K562 (cell line): ENCODE measurements around the gene RTF1. TPM values are rescaled to one million over a fixed set of nuclear protein-coding genes. Genes with fewer than 3 reads are reported as not detected.

Experiments
- CBFB ChIP-seq: sonication (generic); formaldehyde crosslinking; IDR thresholded peaks from 2 replicates; pipeline ENCODE4 v1.4.0; 2020; ENCODE audit warnings: mild to moderate bottlenecking, missing genetic modification reagents
- CHCHD3 ChIP-seq: fragments of 250-450 bp; sonication (Bioruptor Pico); IDR thresholded peaks from 2 replicates; pipeline ENCODE4 v2.1.2; 2022; ENCODE audit warnings: mild to moderate bottlenecking
- DNMT1 ChIP-seq: fragments of 450-650 bp; IDR thresholded peaks from 2 replicates; pipeline ENCODE4 v1.6.1; 2016; ENCODE audit warnings: antibody characterized with exemption, mild to moderate bottlenecking
- FOS ChIP-seq: IDR thresholded peaks from 3 replicates; pipeline ENCODE4 v1.6.1; 2011; ENCODE audit not compliant: insufficient read length; ENCODE audit errors: extremely low read depth
- FOXM1 ChIP-seq, 2 experiments: fragments of 450-650 bp in 1 of 2; sonication (generic) in 1 of 2; formaldehyde crosslinking in 1 of 2; IDR thresholded peaks; 2 replicates each; pipeline versions ENCODE4 v1.6.1 to v1.9.0; 2017 to 2022; ENCODE audit warnings: low read depth in 2 of 2, mild to moderate bottlenecking in 2 of 2, missing genetic modification reagents in 1 of 2, moderate library complexity in 1 of 2
- HNRNPH1 ChIP-seq: fragments of 200-400 bp; formaldehyde crosslinking; optimal IDR thresholded peaks from 2 replicates; pipeline ENCODE3; 2017; ENCODE audit warnings: low read depth, mild to moderate bottlenecking, low read length, moderate library complexity
- KDM5B ChIP-seq: fragments of 200-600 bp; sonication (generic); IDR thresholded peaks from 2 replicates; pipeline ENCODE4 v1.6.1; 2012; ENCODE audit warnings: low read depth, mild to moderate bottlenecking, moderate library complexity, low read length, control low read depth, inconsistent platforms; ENCODE audit not compliant: insufficient replicate concordance
- MCM7 ChIP-seq, 2 experiments: fragments of 450-650 bp; IDR thresholded peaks; 2 replicates each; pipeline ENCODE4 v1.6.1; 2016 to 2018
- MED1 ChIP-seq: sonication (generic); formaldehyde crosslinking; IDR thresholded peaks from 2 replicates; pipeline ENCODE4 v1.8.1; 2023; ENCODE audit warnings: missing genetic modification reagents, borderline replicate concordance
- MIER1 ChIP-seq: fragments of 450-650 bp; IDR thresholded peaks from 2 replicates; pipeline ENCODE4 v1.6.1; 2016; ENCODE audit warnings: antibody characterized with exemption, mild to moderate bottlenecking, low read depth
- MYC ChIP-seq, 2 experiments: fragments of 250-450 bp in 1 of 2; sonication (Bioruptor Pico) in 1 of 2; IDR thresholded peaks; 2 replicates each; pipeline versions ENCODE4 v1.5.1 to v1.6.1; 2012 to 2021; ENCODE audit warnings: low read depth in 2 of 2, borderline replicate concordance in 1 of 2, improper control_type of control experiment in 1 of 2, low read length in 1 of 2, mild to moderate bottlenecking in 1 of 2, moderate library complexity in 1 of 2
- PRMT5 ChIP-seq: sonication (generic); formaldehyde crosslinking; IDR thresholded peaks from 2 replicates; pipeline ENCODE4 v1.5.0; 2020; ENCODE audit warnings: missing genetic modification reagents
- RBM14 ChIP-seq: fragments of 200-400 bp; formaldehyde crosslinking; IDR thresholded peaks from 2 replicates; pipeline ENCODE4 v1.6.1; 2018; ENCODE audit warnings: low read depth, mild to moderate bottlenecking, low read length, moderate library complexity, borderline replicate concordance; ENCODE audit not compliant: insufficient read depth
- RFX5 ChIP-seq: IDR thresholded peaks from 2 replicates; pipeline ENCODE4 v1.6.1; 2011; ENCODE audit warnings: low read depth, mild to moderate bottlenecking, improper control_type of control experiment, low read length
- RHOXF2B ChIP-seq: fragments of 250-450 bp; sonication (Bioruptor Pico); conservative IDR thresholded peaks from 2 replicates; pipeline ENCODE4 v1.5.1; 2021
- SREBF2 ChIP-seq: sonication (generic); formaldehyde crosslinking; IDR thresholded peaks from 2 replicates; pipeline ENCODE4 v1.4.0; 2020; ENCODE audit warnings: mild to moderate bottlenecking, missing genetic modification reagents
- ZNF263 ChIP-seq: sonication (generic); formaldehyde crosslinking; IDR thresholded peaks from 2 replicates; pipeline ENCODE4 v1.8.0; 2022; ENCODE audit warnings: mild to moderate bottlenecking, missing genetic modification reagents, borderline replicate concordance
- ZNF408 ChIP-seq: fragments of 250-450 bp; sonication (Bioruptor Pico); IDR thresholded peaks from 2 replicates; pipeline ENCODE4 v1.4.0; 2020; ENCODE audit warnings: low read depth, mild to moderate bottlenecking, moderate library complexity
- polyA plus RNA-seq, 8 experiments: library from polyadenylated mRNA; depleted of rRNA in 4 of 8; stranded (reverse) in 5 of 8; unstranded in 3 of 8; fragments of >200 nt; fragmentation: Nextera tagmentation in 2 of 8; fragmentation: Illumina TruSeq in 1 of 8; extraction: Ambion mirVana in 2 of 8; extraction: Trizol in 1 of 8; gene quantifications; 2 replicates each; pipeline versions ENCODE4 v1.2.1 to v1.2.3, GENCODE V29; 2011 to 2014; ENCODE audit warnings: inconsistent platforms in 1 of 8, missing spikeins in 1 of 8
- total RNA-seq, 7 experiments: library from RNA; depleted of rRNA in 6 of 7; stranded (reverse); fragments of >200 nt in 6 of 7; fragmentation: Illumina TruSeq in 2 of 7; extraction: Trizol in 2 of 7; gene quantifications; 2 replicates each; pipeline versions ENCODE4 v1.2.1 to v1.2.3, GENCODE V29; 2011 to 2021; ENCODE audit warnings: low replicate concordance in 1 of 7
- TF ChIP-seq, protein P1 (sequence below): fragments of 250-450 bp; sonication (Bioruptor Pico); IDR thresholded peaks from 2 replicates; pipeline ENCODE4 v1.4.0; 2020; ENCODE audit warnings: borderline replicate concordance
- TF ChIP-seq, protein P2 (sequence below), 2 experiments: fragments of 200-800 bp in 1 of 2; sonication (Bioruptor generic) in 1 of 2; sonication (generic) in 1 of 2; formaldehyde crosslinking in 1 of 2; IDR thresholded peaks in 1 of 2; conservative IDR thresholded peaks in 1 of 2; 2 replicates each; pipeline versions ENCODE4 v1.5.0 to v1.6.1; 2016 to 2020; ENCODE audit warnings: missing compliant biosample characterization in 1 of 2, missing genetic modification characterization in 1 of 2, missing genetic modification reagents in 1 of 2
- TF ChIP-seq, protein P3 (sequence below): fragments of 250-450 bp; sonication (Bioruptor Pico); IDR thresholded peaks from 2 replicates; pipeline ENCODE4 v1.4.0; 2020; ENCODE audit warnings: mild to moderate bottlenecking, moderate library complexity
- TF ChIP-seq, protein P4 (sequence below): sonication (generic); formaldehyde crosslinking; IDR thresholded peaks from 2 replicates; pipeline ENCODE4 v1.8.1; 2023; ENCODE audit warnings: mild to moderate bottlenecking, missing genetic modification reagents

The RTF1 gene
- total and polyA plus RNA-seq, 9 of the 15 experiments (the other 6 are each of a cell fraction or from before 2014, with no cell fraction given), result 7.6 to 69.5 (median 31.5) TPM

DNA sequence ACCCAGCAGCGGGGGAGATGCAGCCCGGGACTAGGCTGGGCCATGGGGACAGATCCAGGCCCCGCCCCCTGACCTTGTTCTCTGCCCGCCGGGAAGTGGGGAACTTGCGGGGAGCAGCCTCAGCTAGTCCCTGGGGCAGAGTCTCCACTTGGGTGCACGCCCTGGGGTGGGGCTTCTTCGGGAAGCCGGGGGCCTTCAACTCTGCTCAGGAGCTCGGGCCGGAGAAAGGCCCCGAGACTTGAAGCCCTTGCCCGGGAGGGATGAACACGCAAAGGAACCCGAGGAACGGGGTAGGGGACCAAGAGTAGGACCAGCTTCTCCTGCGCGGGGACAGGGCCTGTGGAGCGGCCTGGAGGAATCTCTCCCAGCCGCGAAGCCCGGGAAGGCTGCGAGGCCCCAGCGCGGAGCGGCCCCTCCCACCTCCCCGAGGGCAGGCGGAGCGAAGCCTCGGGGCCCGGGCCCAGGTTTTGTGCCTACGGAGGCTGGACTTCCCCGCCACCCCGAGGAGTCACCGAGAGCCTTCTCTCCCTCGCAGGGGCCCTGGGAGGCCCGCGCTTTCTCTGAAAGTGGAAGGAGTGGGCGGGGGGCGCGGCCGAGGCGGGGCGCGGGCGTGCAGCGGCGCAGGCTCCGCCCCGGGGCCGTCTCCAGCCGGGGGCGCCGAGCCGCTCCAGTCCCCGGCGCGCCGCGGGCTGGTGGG is 76.5 kb downstream of the RTF1 start, which contains the start of gene ITPKA (continued):
- TF ChIP-seq, protein P1, sequence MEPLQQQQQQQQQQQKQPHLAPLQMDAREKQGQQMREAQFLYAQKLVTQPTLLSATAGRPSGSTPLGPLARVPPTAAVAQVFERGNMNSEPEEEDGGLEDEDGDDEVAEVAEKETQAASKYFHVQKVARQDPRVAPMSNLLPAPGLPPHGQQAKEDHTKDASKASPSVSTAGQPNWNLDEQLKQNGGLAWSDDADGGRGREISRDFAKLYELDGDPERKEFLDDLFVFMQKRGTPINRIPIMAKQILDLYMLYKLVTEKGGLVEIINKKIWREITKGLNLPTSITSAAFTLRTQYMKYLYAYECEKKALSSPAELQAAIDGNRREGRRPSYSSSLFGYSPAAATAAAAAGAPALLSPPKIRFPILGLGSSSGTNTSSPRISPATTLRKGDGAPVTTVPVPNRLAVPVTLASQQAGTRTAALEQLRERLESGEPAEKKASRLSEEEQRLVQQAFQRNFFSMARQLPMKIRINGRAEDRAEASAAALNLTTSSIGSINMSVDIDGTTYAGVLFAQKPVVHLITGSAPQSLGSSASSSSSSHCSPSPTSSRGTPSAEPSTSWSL, result no peak
- TF ChIP-seq CBFB (CRISPR knock-in tag) (no peak), ZNF263 (no peak; the same call in 1 of the 2 replicates), RFX5 (no peak), CHCHD3 (CRISPR knock-in tag) (no peak), PRMT5 (CRISPR knock-in tag) (no peak), RHOXF2B (CRISPR knock-in tag) (no peak), KDM5B (peak; percentile 61), MIER1 (no peak), FOS (no peak), ZNF408 (CRISPR knock-in tag) (no peak), DNMT1 (no peak), FOXM1 (IDR thresholded peaks at IDR 0.05; ENCODE audit: low read depth) (no peak), FOXM1 (CRISPR knock-in tag; IDR thresholded peaks at IDR 0.05; ENCODE audit: low read depth) (peak; percentile 52; the same call in 1 of the 2 replicates), MYC (IDR thresholded peaks at IDR 0.05; ENCODE audit: low read depth, low read length) (no peak; the same call in none of the 2 replicates), MYC (CRISPR knock-in tag; IDR thresholded peaks at IDR 0.05; ENCODE audit: borderline replicate concordance, low read depth) (no peak), HNRNPH1 (no peak), MCM7 (IDR thresholded peaks at IDR 0.05) (no peak), RBM14 (no peak), SREBF2 (no peak), MED1 (CRISPR knock-in tag) (no peak)
- TF ChIP-seq, protein P2, sequence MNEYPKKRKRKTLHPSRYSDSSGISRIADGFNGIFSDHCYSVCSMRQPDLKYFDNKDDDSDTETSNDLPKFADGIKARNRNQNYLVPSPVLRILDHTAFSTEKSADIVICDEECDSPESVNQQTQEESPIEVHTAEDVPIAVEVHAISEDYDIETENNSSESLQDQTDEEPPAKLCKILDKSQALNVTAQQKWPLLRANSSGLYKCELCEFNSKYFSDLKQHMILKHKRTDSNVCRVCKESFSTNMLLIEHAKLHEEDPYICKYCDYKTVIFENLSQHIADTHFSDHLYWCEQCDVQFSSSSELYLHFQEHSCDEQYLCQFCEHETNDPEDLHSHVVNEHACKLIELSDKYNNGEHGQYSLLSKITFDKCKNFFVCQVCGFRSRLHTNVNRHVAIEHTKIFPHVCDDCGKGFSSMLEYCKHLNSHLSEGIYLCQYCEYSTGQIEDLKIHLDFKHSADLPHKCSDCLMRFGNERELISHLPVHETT (CRISPR knock-in tag; conservative IDR thresholded peaks at IDR 0.05 in 1 of 2, IDR thresholded peaks at IDR 0.05 in 1 of 2), result no peak
- TF ChIP-seq, protein P3, sequence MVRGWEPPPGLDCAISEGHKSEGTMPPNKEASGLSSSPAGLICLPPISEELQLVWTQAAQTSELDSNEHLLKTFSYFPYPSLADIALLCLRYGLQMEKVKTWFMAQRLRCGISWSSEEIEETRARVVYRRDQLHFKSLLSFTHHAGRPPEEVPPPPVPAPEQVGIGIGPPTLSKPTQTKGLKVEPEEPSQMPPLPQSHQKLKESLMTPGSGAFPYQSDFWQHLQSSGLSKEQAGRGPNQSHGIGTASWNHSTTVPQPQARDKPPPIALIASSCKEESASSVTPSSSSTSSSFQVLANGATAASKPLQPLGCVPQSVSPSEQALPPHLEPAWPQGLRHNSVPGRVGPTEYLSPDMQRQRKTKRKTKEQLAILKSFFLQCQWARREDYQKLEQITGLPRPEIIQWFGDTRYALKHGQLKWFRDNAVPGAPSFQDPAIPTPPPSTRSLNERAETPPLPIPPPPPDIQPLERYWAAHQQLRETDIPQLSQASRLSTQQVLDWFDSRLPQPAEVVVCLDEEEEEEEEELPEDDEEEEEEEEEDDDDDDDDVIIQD (CRISPR knock-in tag), result no peak
- TF ChIP-seq, protein P4, sequence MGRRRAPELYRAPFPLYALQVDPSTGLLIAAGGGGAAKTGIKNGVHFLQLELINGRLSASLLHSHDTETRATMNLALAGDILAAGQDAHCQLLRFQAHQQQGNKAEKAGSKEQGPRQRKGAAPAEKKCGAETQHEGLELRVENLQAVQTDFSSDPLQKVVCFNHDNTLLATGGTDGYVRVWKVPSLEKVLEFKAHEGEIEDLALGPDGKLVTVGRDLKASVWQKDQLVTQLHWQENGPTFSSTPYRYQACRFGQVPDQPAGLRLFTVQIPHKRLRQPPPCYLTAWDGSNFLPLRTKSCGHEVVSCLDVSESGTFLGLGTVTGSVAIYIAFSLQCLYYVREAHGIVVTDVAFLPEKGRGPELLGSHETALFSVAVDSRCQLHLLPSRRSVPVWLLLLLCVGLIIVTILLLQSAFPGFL (CRISPR knock-in tag), result no peak
